WTC11 (cell line): ENCODE measurements around the gene ZNF76. TPM values are rescaled to one million over a fixed set of nuclear protein-coding genes. Genes with fewer than 3 reads are reported as not detected.
A peak's percentile ranks its signal among the peaks of the same experiment; 100 is the strongest.

Experiments used
- ATAC-seq: fragments of 200-7000 bp; cut with Tn5 transposase; 2 replicates; pipeline ENCODE4 v1.10.0; 2021; ENCODE audit warnings: mild to moderate bottlenecking, moderate library complexity
- CTCF ChIA-PET: fragments of 300-600 bp; sonication (Branson Sonifier 250); formaldehyde crosslinking; loops from one replicate; lab custom pipeline; 2021; ENCODE audit warnings: antibody characterized with exemption; lab: Charles Lee
- POLR2A ChIA-PET: fragments of 350-600 bp; sonication (Branson Sonifier 250); formaldehyde crosslinking; loops from one replicate; lab custom pipeline; 2021; ENCODE audit warnings: antibody characterized with exemption; lab: Charles Lee
- DNase-seq: peaks from one replicate; pipeline ENCODE4 v3.0.0; 2021; ENCODE audit warnings: low spot score
- H3K27ac Mint-ChIP-seq: 2 replicates; pipeline ENCODE4 v1.8.0; 2021; ENCODE audit warnings: mixed read lengths
- H3K27me3 Mint-ChIP-seq: 2 replicates; pipeline ENCODE4 v1.8.0; 2021; ENCODE audit warnings: low read depth, mild to moderate bottlenecking, moderate library complexity, mixed read lengths
- H3K36me3 Mint-ChIP-seq: 2 replicates; pipeline ENCODE4 v1.8.0; 2021; ENCODE audit warnings: mixed read lengths
- H3K4me1 Mint-ChIP-seq: 2 replicates; pipeline ENCODE4 v1.8.0; 2022; ENCODE audit warnings: mixed read lengths
- H3K4me3 Mint-ChIP-seq: 2 replicates; pipeline ENCODE4 v1.8.0; 2021; ENCODE audit warnings: mild to moderate bottlenecking, moderate library complexity, mixed read lengths
- H3K9me3 Mint-ChIP-seq: 2 replicates; pipeline ENCODE4 v1.8.0; 2021; ENCODE audit warnings: mixed read lengths
- ATF1 ChIP-seq: sonication (generic); formaldehyde crosslinking; IDR thresholded peaks from 2 replicates; pipeline ENCODE4 v1.8.1; 2023; ENCODE audit warnings: mild to moderate bottlenecking, moderate library complexity, missing genetic modification reagents
- CBFB ChIP-seq: sonication (generic); formaldehyde crosslinking; IDR thresholded peaks from 2 replicates; pipeline ENCODE4 v1.8.1; 2022; ENCODE audit warnings: mild to moderate bottlenecking, low read depth, missing genetic modification reagents
- EMX1 ChIP-seq: fragments of 250-450 bp; sonication (Bioruptor Pico); IDR thresholded peaks from 2 replicates; pipeline ENCODE4 v1.8.0; 2021; ENCODE audit warnings: mild to moderate bottlenecking
- FOXJ3 ChIP-seq: sonication (generic); formaldehyde crosslinking; IDR thresholded peaks from 2 replicates; pipeline ENCODE4 v1.9.0; 2021; ENCODE audit warnings: missing genetic modification reagents, mild to moderate bottlenecking, borderline replicate concordance
- GTF2I ChIP-seq: fragments of 250-450 bp; sonication (Bioruptor Pico); conservative IDR thresholded peaks from 2 replicates; pipeline ENCODE4 v1.4.0; 2021; ENCODE audit warnings: mild to moderate bottlenecking
- NFE2L1 ChIP-seq: sonication (generic); formaldehyde crosslinking; IDR thresholded peaks from 2 replicates; pipeline ENCODE4 v1.8.1; 2023; ENCODE audit warnings: missing genetic modification reagents
- NFYB ChIP-seq: sonication (generic); formaldehyde crosslinking; conservative IDR thresholded peaks from 2 replicates; pipeline ENCODE4 v1.8.0; 2022; ENCODE audit warnings: low read depth, missing genetic modification reagents
- OVOL2 ChIP-seq: fragments of 250-450 bp; sonication (Bioruptor Pico); IDR thresholded peaks from 2 replicates; pipeline ENCODE4 v1.9.0; 2021; ENCODE audit warnings: mild to moderate bottlenecking, borderline replicate concordance
- PRRX2 ChIP-seq: fragments of 250-450 bp; sonication (Bioruptor Pico); IDR thresholded peaks from 2 replicates; pipeline ENCODE4 v1.8.0; 2021; ENCODE audit warnings: mild to moderate bottlenecking
- RELA ChIP-seq: sonication (generic); formaldehyde crosslinking; IDR thresholded peaks from 2 replicates; pipeline ENCODE4 v1.8.1; 2022; ENCODE audit warnings: missing genetic modification reagents, mild to moderate bottlenecking, borderline replicate concordance
- SMAD4 ChIP-seq: sonication (generic); formaldehyde crosslinking; IDR thresholded peaks from 2 replicates; pipeline ENCODE4 v1.8.0; 2022; ENCODE audit warnings: mild to moderate bottlenecking, missing genetic modification reagents
- ZNF219 ChIP-seq: sonication (generic); formaldehyde crosslinking; IDR thresholded peaks from 2 replicates; pipeline ENCODE4 v1.8.0; 2023; ENCODE audit warnings: missing genetic modification reagents, mild to moderate bottlenecking, borderline replicate concordance
- ZNF232 ChIP-seq: sonication (generic); formaldehyde crosslinking; IDR thresholded peaks from 2 replicates; pipeline ENCODE4 v1.8.0; 2022; ENCODE audit warnings: mild to moderate bottlenecking, missing genetic modification reagents
- ZNF396 ChIP-seq: fragments of 250-450 bp; sonication (Bioruptor Pico); IDR thresholded peaks from 2 replicates; pipeline ENCODE4 v1.8.0; 2021; ENCODE audit warnings: mild to moderate bottlenecking, moderate library complexity, borderline replicate concordance
- ZNF416 ChIP-seq: fragments of 250-450 bp; sonication (Bioruptor Pico); IDR thresholded peaks from 2 replicates; pipeline ENCODE4 v1.9.0; 2021; ENCODE audit warnings: mild to moderate bottlenecking, inconsistent platforms
- ZNF671 ChIP-seq: fragments of 250-450 bp; sonication (Bioruptor Pico); IDR thresholded peaks from 2 replicates; pipeline ENCODE4 v1.8.0; 2021; ENCODE audit warnings: mild to moderate bottlenecking
- total RNA-seq: library from RNA; stranded (reverse); gene quantifications from 3 replicates; pipeline ENCODE4 v1.2.3, GENCODE V29; 2021
- TF ChIP-seq, protein P1 (sequence below): sonication (generic); formaldehyde crosslinking; IDR thresholded peaks from 2 replicates; pipeline ENCODE4 v1.8.1; 2022; ENCODE audit warnings: low read depth, missing genetic modification reagents, borderline replicate concordance
- TF ChIP-seq, protein P2 (sequence below): fragments of 250-450 bp; sonication (Bioruptor Pico); IDR thresholded peaks from 2 replicates; pipeline ENCODE4 v1.9.0; 2021; ENCODE audit warnings: moderate library complexity, mild to moderate bottlenecking, inconsistent platforms, borderline replicate concordance
- TF ChIP-seq, protein P3 (sequence below): fragments of 200-600 bp; IDR thresholded peaks from 2 replicates; pipeline ENCODE4 v1.8.0; 2022; ENCODE audit warnings: antibody characterized with exemption
- TF ChIP-seq, protein P4 (sequence below): sonication (generic); formaldehyde crosslinking; IDR thresholded peaks from 2 replicates; pipeline ENCODE4 v1.8.1; 2023; ENCODE audit warnings: mild to moderate bottlenecking, missing genetic modification reagents, moderate library complexity
- TF ChIP-seq, protein P5 (sequence below): sonication (generic); formaldehyde crosslinking; IDR thresholded peaks from 2 replicates; pipeline ENCODE4 v1.8.0; 2022; ENCODE audit warnings: mild to moderate bottlenecking, missing genetic modification reagents
- TF ChIP-seq, protein P6 (sequence below): sonication (generic); formaldehyde crosslinking; conservative IDR thresholded peaks from 2 replicates; pipeline ENCODE4 v1.8.1; 2022; ENCODE audit warnings: mild to moderate bottlenecking, missing genetic modification reagents
- TF ChIP-seq, protein P7 (sequence below): sonication (generic); formaldehyde crosslinking; IDR thresholded peaks from 2 replicates; pipeline ENCODE4 v1.8.1; 2023; ENCODE audit warnings: mild to moderate bottlenecking, missing genetic modification reagents
- TF ChIP-seq, protein P8 (sequence below): sonication (generic); formaldehyde crosslinking; IDR thresholded peaks from 2 replicates; pipeline ENCODE4 v1.8.0; 2023; ENCODE audit warnings: missing genetic modification reagents

The ZNF76 gene
- total RNA-seq, 1 experiment from 2014 or later = 25.8 TPM

DNA sequence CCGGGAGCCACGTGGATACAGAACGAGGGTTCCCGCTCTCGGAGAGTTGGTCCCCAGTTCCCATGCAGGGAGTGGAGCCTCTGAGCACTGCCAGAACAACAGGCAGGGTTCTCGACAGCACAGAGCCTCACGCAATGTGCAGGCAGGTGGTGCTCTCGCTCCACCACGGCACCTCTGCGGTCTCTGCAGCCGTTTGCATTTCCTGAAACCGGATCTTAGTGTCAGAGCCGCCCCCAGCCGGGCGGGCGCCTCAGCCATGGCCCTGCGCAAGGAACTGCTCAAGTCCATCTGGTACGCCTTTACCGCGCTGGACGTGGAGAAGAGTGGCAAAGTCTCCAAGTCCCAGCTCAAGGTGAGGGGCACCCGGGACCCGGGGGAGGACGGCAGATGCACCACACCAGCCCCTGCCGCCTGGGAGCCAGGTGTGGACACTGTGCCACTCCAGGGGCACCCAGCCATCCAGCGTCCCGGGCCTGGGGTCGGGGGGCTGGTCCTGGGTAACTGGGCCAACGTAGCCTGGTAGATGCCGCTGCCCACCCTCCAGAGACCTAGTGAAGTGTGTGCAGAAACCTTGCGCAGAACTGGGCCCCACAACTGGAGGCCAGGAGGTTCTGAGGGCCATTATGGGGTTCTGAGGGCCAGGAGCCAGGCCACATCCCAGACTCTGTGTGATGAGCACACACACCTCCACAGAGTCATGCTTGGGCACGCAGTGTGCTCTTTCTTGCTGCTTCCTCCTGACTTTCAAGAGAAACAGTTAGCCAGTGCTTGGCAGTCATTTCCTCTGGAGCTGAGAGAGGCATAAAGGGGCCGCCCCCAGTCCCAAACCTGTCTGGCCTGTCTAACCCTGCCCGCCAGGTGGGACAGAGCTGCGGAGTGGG, 38.3 kb downstream of the ZNF76 start, which contains the start of gene DEF6 (continued):
- TF ChIP-seq, protein P1, sequence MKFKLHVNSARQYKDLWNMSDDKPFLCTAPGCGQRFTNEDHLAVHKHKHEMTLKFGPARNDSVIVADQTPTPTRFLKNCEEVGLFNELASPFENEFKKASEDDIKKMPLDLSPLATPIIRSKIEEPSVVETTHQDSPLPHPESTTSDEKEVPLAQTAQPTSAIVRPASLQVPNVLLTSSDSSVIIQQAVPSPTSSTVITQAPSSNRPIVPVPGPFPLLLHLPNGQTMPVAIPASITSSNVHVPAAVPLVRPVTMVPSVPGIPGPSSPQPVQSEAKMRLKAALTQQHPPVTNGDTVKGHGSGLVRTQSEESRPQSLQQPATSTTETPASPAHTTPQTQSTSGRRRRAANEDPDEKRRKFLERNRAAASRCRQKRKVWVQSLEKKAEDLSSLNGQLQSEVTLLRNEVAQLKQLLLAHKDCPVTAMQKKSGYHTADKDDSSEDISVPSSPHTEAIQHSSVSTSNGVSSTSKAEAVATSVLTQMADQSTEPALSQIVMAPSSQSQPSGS (CRISPR knock-in tag) = no peak
- TF ChIP-seq ZNF416 (CRISPR knock-in tag) = no peak
- TF ChIP-seq OVOL2 = no peak
- TF ChIP-seq GTF2I (CRISPR knock-in tag) = no peak
- TF ChIP-seq, protein P2, sequence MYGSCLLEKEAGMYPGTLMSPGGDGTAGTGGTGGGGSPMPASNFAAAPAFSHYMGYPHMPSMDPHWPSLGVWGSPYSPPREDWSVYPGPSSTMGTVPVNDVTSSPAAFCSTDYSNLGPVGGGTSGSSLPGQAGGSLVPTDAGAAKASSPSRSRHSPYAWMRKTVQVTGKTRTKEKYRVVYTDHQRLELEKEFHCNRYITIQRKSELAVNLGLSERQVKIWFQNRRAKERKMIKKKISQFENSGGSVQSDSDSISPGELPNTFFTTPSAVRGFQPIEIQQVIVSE (CRISPR knock-in tag) = no peak
- TF ChIP-seq, protein P3, sequence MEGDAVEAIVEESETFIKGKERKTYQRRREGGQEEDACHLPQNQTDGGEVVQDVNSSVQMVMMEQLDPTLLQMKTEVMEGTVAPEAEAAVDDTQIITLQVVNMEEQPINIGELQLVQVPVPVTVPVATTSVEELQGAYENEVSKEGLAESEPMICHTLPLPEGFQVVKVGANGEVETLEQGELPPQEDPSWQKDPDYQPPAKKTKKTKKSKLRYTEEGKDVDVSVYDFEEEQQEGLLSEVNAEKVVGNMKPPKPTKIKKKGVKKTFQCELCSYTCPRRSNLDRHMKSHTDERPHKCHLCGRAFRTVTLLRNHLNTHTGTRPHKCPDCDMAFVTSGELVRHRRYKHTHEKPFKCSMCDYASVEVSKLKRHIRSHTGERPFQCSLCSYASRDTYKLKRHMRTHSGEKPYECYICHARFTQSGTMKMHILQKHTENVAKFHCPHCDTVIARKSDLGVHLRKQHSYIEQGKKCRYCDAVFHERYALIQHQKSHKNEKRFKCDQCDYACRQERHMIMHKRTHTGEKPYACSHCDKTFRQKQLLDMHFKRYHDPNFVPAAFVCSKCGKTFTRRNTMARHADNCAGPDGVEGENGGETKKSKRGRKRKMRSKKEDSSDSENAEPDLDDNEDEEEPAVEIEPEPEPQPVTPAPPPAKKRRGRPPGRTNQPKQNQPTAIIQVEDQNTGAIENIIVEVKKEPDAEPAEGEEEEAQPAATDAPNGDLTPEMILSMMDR = no peak; the same call in 1 of the 2 replicates
- TF ChIP-seq, protein P4, sequence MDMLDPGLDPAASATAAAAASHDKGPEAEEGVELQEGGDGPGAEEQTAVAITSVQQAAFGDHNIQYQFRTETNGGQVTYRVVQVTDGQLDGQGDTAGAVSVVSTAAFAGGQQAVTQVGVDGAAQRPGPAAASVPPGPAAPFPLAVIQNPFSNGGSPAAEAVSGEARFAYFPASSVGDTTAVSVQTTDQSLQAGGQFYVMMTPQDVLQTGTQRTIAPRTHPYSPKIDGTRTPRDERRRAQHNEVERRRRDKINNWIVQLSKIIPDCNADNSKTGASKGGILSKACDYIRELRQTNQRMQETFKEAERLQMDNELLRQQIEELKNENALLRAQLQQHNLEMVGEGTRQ (CRISPR knock-in tag) = no peak
- no peak for TF ChIP-seq NFE2L1 (CRISPR knock-in tag)
- TF ChIP-seq FOXJ3 (CRISPR knock-in tag) = no peak
- TF ChIP-seq ZNF232 (CRISPR knock-in tag) = no peak
- TF ChIP-seq, protein P5, sequence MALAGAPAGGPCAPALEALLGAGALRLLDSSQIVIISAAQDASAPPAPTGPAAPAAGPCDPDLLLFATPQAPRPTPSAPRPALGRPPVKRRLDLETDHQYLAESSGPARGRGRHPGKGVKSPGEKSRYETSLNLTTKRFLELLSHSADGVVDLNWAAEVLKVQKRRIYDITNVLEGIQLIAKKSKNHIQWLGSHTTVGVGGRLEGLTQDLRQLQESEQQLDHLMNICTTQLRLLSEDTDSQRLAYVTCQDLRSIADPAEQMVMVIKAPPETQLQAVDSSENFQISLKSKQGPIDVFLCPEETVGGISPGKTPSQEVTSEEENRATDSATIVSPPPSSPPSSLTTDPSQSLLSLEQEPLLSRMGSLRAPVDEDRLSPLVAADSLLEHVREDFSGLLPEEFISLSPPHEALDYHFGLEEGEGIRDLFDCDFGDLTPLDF = 0 out of 2 replicates have a peak, but pooled peaks have one; percentile 42
- no peak for TF ChIP-seq CBFB (CRISPR knock-in tag)
- TF ChIP-seq PRRX2 (CRISPR knock-in tag) = no peak
- TF ChIP-seq ZNF219 = no peak
- TF ChIP-seq ZNF671 = no peak
- no peak for TF ChIP-seq ATF1 (CRISPR knock-in tag)
- TF ChIP-seq, protein P6, sequence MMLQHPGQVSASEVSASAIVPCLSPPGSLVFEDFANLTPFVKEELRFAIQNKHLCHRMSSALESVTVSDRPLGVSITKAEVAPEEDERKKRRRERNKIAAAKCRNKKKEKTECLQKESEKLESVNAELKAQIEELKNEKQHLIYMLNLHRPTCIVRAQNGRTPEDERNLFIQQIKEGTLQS (CRISPR knock-in tag) = no peak

DNA sequence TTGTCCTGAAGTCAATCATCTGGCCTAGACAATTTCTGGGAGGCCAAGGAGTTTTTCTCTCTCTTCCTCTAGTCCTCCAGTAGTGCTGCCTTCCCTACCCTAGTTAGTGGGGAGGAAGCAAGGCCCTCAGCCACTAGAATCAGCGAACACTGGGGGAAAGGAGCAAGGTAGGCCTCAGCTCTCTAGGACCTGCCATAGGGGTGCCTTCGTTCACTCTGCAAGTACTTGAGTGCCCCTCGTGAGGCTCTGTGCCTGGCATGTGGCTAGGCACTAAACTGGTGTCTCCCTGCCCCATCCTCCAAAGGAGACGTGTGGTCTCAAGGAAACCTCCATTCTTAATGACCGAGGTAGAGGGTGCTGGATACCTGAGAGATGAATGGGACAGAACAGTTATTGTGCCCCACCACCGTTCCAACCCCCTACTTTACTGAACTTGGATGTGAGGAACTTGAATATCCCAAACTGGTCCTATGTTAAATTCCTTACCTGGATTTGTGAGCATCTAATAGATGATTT, 39.1 kb downstream of the ZNF76 start:
- Mint-ChIP-seq H3K9me3 (no peaks in the 10 kb centered on the region), H3K4me1 (peaks cover 42% of the 10 kb centered on the region), H3K36me3 (peaks cover 8% of the 10 kb centered on the region), H3K4me3 (peak overlapping the region; percentile 42), H3K27ac (no peak overlapping the region), H3K27me3 (0 out of 2 replicates have a peak, but pooled peaks cover 4% of the 10 kb centered on the region)
- CTCF ChIA-PET = interaction anchor here (0.7 to 4.3 kb wide), 5 partner anchors 29 to 153 kb away, joined by 5 to 35 read pairs (median 20); partner anchors contain the start of genes FANCE and PPARD
- POLR2A ChIA-PET = interaction anchor here (0.6 to 1.1 kb wide), 2 partner anchors 173 to 634 kb away, joined by 3 to 8 read pairs; no protein-coding TSS in a partner anchor
- no peak for ATAC-seq
- DNase-seq = no peak
- no peak for TF ChIP-seq ZNF396
- TF ChIP-seq, protein P7, sequence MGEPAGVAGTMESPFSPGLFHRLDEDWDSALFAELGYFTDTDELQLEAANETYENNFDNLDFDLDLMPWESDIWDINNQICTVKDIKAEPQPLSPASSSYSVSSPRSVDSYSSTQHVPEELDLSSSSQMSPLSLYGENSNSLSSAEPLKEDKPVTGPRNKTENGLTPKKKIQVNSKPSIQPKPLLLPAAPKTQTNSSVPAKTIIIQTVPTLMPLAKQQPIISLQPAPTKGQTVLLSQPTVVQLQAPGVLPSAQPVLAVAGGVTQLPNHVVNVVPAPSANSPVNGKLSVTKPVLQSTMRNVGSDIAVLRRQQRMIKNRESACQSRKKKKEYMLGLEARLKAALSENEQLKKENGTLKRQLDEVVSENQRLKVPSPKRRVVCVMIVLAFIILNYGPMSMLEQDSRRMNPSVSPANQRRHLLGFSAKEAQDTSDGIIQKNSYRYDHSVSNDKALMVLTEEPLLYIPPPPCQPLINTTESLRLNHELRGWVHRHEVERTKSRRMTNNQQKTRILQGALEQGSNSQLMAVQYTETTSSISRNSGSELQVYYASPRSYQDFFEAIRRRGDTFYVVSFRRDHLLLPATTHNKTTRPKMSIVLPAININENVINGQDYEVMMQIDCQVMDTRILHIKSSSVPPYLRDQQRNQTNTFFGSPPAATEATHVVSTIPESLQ (CRISPR knock-in tag) = no peak
- no peak for TF ChIP-seq NFYB (CRISPR knock-in tag)
- TF ChIP-seq RELA (CRISPR knock-in tag) = no peak
- TF ChIP-seq, protein P8, sequence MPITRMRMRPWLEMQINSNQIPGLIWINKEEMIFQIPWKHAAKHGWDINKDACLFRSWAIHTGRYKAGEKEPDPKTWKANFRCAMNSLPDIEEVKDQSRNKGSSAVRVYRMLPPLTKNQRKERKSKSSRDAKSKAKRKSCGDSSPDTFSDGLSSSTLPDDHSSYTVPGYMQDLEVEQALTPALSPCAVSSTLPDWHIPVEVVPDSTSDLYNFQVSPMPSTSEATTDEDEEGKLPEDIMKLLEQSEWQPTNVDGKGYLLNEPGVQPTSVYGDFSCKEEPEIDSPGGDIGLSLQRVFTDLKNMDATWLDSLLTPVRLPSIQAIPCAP (CRISPR knock-in tag) = no peak
- TF ChIP-seq SMAD4 (CRISPR knock-in tag) = no peak
- no peak for TF ChIP-seq EMX1 (CRISPR knock-in tag)
